Right lobe of liver (tissue), 6 donors: Measurements from ENCODE around the gene ARPC5. TPM values are rescaled to one million over a fixed set of nuclear protein-coding genes. Genes with fewer than 3 reads are reported as not detected.

Experiments
- ATAC-seq, 4 donors: fragments of 200-7000 bp; cut with Tn5 transposase; one replicate each; pipeline ENCODE4 v1.9.1; 2020; ENCODE audit warnings: mild to moderate bottlenecking in 4 of 4, moderate library complexity in 4 of 4
- DNase-seq, 3 donors: peaks; one replicate each; pipeline ENCODE4 v3.0.0-alpha.2; 2020
- H3K27ac ChIP-seq, 3 donors: fragments of 200-600 bp; one replicate each; pipeline ENCODE4 v1.8.0; 2022
- H3K27me3 ChIP-seq, 2 donors: fragments of 200-600 bp; one replicate each; pipeline ENCODE4 v1.8.0; 2022
- H3K36me3 ChIP-seq, 4 donors: fragments of 200-600 bp; sonication (generic) in 1 of 4; one replicate each; pipeline versions ENCODE4 v1.5.1 to v1.8.0; 2017 to 2022; ENCODE audit warnings: control low read depth in 1 of 4
- H3K4me1 ChIP-seq, 4 donors: fragments of 200-600 bp; sonication (generic) in 1 of 4; one replicate each; pipeline versions ENCODE4 v1.5.1 to v1.8.0; 2017 to 2022; ENCODE audit warnings: control low read depth in 1 of 4
- H3K4me3 ChIP-seq, 3 donors: fragments of 200-600 bp; one replicate each; pipeline ENCODE4 v1.8.0; 2022
- H3K9me3 ChIP-seq, 4 donors: fragments of 200-600 bp; sonication (generic) in 1 of 4; one replicate each; pipeline versions ENCODE4 v1.5.1 to v1.8.0; 2017 to 2022; ENCODE audit warnings: control low read depth in 1 of 4
- CTCF ChIP-seq, 4 donors: fragments of 200-600 bp in 3 of 4; fragments of 450-650 bp in 1 of 4; IDR thresholded peaks; one replicate each; pipeline versions ENCODE4 v1.5.1 to v1.8.0; 2016 to 2022; ENCODE audit warnings: antibody characterized with exemption in 4 of 4, mild to moderate bottlenecking in 2 of 4
- POLR2A ChIP-seq: fragments of 450-650 bp; IDR thresholded peaks from one replicate; pipeline ENCODE4 v1.6.1; 2017; ENCODE audit warnings: antibody characterized with exemption, mild to moderate bottlenecking
- WGBS: methylation state at CpG from one replicate; pipeline ENCODE4 v1.1.6; 2018; ENCODE audit warnings: low coverage, low lambda C conversion rate; ENCODE audit not compliant: insufficient coverage; ENCODE audit errors: missing lambda C conversion rate; 5-methylcytosine and 5-hydroxymethylcytosine counted together
- intact Hi-C, 2 donors: fragments of 100-400 bp; cut with DNase I; formaldehyde crosslinking; loops; one replicate each; pipeline versions ENCODE4 v1.11.2 to v1.14.1; 2022
- total RNA-seq, 6 experiments: library from RNA; depleted of rRNA in 2 of 6; stranded (reverse); fragments of >200 nt in 2 of 6; fragmentation: NEBNext Ultra II Directional in 3 of 6; extraction: Animal tissue kit (Norgen Biotek cat#: 25700) in 3 of 6; gene quantifications; one replicate each; pipeline versions ENCODE4 v1.1.0 to v1.2.4, GENCODE V29; 2016 to 2023
- donor health status: DM: no; HTN: yes; CAD: no.
- donor health status: DM: no; HTN: no; CAD: no.
- donor health status: DM: no; HTN: no; CAD: no.
- donor health status: DM: no; HTN: yes; CAD: no.
- donor health status: DM: no; HTN: yes; CAD: no.

Gene ARPC5
- total RNA-seq, 6 experiments from 2014 or later, result 23.6 to 70.5 (median 41.3) TPM

DNA sequence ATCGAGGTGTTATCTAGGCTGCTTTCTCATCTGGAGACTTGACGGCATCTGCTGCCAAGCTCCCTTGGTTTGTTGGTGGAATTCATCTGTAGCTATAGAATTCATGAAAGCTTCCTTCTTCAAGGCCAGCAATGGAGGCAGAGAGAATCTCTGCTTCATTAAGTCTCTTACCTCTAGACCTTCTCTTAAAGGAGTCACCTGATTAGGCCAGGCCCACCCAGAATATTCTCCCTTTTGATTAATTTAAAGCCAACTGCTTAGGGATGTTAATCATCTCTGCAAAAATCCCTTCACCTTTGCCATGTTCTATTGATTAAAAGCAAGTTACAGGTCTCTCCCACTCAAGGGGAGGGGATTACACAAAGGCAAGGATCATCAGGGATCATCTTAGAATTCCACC, 40.0 kb downstream of the ARPC5 start:
- H3K36me3 ChIP-seq, result no peaks in the 10 kb centered on the region
- WGBS, result 100% methylated on average over 1 of the region's 2 CpGs
- peaks cover 0 to 3% (median 0%) of the 10 kb centered on the region in 4 donors for H3K4me1 ChIP-seq
- H3K9me3 ChIP-seq, result no peaks in the 10 kb centered on the region
- no peak for ATAC-seq
- DNase-seq, result no peak
- H3K27ac ChIP-seq, result no peak overlapping the region
- no peak for TF ChIP-seq POLR2A
- TF ChIP-seq CTCF (IDR thresholded peaks at IDR 0.05), result no peak
- intact Hi-C loops, result no loop called here
- no peaks in the 10 kb centered on the region for H3K27me3 ChIP-seq
- no peak overlapping the region for H3K4me3 ChIP-seq

GRCh38 chr1:183593356-183593755, 42.2 kb downstream of the ARPC5 start:
- no peak overlapping the region for H3K27ac ChIP-seq
- no peak overlapping the region for H3K4me3 ChIP-seq
- TF ChIP-seq CTCF (IDR thresholded peaks at IDR 0.05), result no peak
- no peak for TF ChIP-seq POLR2A
- H3K27me3 ChIP-seq, result no peaks in the 10 kb centered on the region
- intact Hi-C loops, result no loop called here
- no peaks in the 10 kb centered on the region for H3K4me1 ChIP-seq
- peak; percentile 47 to 65 (median 58) for ATAC-seq
- 55% methylated on average over 3 of the region's 3 CpGs for WGBS
- DNase-seq, result no peak
- H3K36me3 ChIP-seq, result no peaks in the 10 kb centered on the region
- H3K9me3 ChIP-seq, result no peaks in the 10 kb centered on the region

DNA sequence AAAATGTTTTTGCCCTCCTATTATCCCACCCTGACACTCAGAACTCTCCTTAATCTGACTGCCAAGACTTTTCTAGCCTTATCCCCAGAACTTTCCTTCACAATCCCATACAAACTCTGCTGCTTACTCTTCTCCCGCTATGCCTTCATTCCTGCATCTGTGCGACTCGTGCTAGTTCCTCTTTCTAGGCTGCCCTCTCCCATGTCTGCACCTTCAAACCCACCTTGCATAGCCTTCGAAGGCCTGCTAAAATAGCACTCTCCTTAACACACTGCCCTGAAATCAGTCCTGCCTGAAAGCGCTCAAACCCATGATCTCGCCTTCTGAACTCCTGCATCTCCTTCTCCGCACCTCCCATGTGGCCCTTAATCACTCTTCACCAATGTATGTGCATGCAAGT, 42.9 kb downstream of the ARPC5 start:
- H3K27ac ChIP-seq, result no peak overlapping the region
- H3K4me3 ChIP-seq, result no peak overlapping the region
- WGBS, result 76% methylated on average over 7 of the region's 7 CpGs
- H3K36me3 ChIP-seq, result no peaks in the 10 kb centered on the region
- ATAC-seq, result no peak
- no peaks in the 10 kb centered on the region for H3K4me1 ChIP-seq
- H3K9me3 ChIP-seq, result no peaks in the 10 kb centered on the region
- TF ChIP-seq CTCF (IDR thresholded peaks at IDR 0.05), result no peak
- TF ChIP-seq POLR2A, result no peak
- DNase-seq, result peak in 1 of 3 donors; percentile 33
- intact Hi-C loops, result no loop called here
- H3K27me3 ChIP-seq, result no peaks in the 10 kb centered on the region

DNA sequence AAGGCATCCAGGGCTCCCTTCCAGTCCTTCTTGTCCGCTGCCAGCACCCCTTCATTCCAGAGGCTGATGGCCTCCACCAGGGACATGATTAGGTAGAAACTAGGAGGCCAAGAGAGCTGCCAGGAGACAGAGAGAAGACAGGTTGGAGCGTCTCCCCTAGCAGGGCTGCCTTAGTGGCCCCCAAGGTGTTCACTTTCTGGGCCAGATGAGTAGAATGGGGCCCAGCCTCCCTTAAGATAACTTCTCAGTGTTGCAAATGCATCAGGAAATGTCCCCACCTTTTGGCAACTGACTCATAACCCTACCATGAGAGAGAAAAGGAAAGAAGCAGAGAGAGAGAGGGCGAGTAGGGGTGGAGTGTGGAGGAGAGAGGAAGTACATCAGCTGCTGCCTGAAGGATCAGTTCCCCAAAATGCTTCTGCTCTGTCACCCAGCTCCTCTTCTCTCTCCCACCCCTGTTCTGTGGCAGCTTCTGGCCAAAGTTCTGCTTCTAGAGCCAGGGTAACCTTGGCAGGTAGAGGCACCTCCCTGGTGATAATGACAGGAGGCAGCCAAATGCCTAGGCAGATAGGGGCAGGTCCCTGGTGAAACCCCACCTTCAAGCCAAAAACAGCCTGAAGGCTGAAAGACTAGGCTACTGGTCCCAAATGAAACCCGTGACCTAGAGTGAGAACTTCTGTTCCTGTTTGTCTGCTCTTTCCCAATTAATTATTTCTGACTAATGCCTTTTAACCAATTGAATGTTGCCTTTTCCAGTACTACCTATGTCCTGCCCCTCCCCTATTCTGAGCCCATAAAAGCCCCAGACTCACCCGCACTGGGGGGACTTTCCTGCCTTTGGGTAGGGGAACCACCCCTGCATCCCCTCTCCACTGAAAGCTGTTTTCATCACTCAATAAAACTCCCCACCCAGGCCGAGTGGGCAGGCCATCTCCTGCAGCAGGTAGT, 45.1 kb downstream of the ARPC5 start, which contains the start of gene NCF2:
Gene NCF2 (minus strand): TSS at position 216 of the 948 bp plus-strand sequence. CDS start 130 bp downstream, at position 86.
- no peak for TF ChIP-seq CTCF (IDR thresholded peaks at IDR 0.05)
- no peak for TF ChIP-seq POLR2A
- Histone ChIP-seq H3K27ac (peak within 1 kb of the TSS in 2 of 3 donors; percentile 62 to 66), H3K4me3 (peak within 1 kb of the TSS; percentile 1 to 26 (median 6)), H3K27me3 (no peaks in the 10 kb centered on the region), H3K36me3 (no peaks in the 10 kb centered on the region), H3K9me3 (no peaks in the 10 kb centered on the region), H3K4me1 (no peaks in the 10 kb centered on the region)
- peak in 1 of 3 donors; percentile 52 for DNase-seq
- peak; percentile 67 to 80 (median 78) for ATAC-seq
- 56% methylated on average over 4 of the region's 6 CpGs for WGBS
- intact Hi-C loops, result no loop called here
